Testis (tissue), 2 donors: ENCODE data around the gene FLACC1.

ENCODE experiments used
- CTCF ChIP-seq, 3 experiments: fragments of 450-650 bp in 2 of 3; fragments of 200-600 bp in 1 of 3; sonication (generic) in 1 of 3; IDR thresholded peaks; one replicate each; pipeline ENCODE4 v1.5.1; 2016 to 2019; ENCODE audit warnings: antibody characterized with exemption in 3 of 3, mild to moderate bottlenecking in 2 of 3, moderate library complexity in 1 of 3
- POLR2A ChIP-seq: fragments of 450-650 bp; IDR thresholded peaks from one replicate; pipeline ENCODE4 v1.6.1; 2017; ENCODE audit warnings: antibody characterized with exemption, mild to moderate bottlenecking, moderate library complexity

GRCh38 chr2:201377218-201377617 lies 20.1 kb upstream of the FLACC1 start:
- TF ChIP-seq CTCF (IDR thresholded peaks at IDR 0.05) (no peak), POLR2A (no peak)
